ENCODE measurements around the gene ATP13A5.
A peak's percentile ranks its signal among the peaks of the same experiment; 100 is the strongest.

ATP13A5 gene

DNA sequence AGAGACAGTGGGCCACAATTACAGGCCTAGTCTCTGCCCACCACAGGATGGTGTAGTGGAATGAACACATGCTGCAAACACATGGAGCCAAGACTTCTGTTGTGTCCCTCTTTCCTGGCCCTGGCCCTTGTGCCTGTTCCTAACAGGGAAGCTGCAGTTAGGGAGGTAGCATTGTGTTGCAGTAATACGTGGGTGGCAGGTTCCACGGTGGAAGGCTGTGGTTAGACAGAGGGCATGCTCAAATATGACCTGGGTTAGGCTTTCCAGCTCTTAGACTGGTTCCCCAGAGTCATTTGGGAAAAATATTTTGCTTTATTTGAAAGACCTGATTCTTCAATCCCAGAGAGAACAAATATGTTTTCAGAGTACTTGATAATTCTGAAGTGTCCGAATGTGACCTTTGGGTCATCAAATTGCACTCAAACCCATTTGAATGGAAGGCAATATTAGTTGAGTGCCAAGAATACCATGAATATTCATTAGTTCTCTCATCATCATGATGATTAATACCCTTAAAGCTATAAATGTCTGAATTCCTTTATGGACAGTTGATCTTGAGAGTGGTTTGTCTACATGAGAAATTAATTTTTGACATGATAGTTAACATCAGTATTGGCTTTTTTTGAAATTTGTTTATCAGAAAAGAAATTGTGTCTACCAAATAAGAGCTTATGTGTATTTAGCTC, 109.1 kb downstream of the ATP13A5 start:
- no peak for DNase-seq

DNA sequence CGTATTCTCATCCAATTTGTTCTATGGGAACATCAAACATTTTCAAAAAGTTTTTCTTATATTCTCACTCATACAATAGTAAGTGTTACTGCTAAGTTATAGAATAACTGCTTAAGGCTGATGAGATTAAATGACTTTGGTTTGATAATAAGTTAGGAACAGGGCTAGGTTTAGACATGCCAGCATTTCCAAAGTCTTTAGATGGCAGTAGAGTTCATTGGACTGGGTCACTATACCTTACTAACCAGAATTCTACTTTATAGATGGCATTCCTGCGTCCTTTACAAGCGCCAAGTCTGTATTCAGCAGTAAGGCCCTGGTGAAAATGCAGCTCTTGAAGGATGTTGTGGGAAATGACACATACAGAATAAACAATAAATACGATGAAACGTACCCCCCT, 115.8 kb downstream of the ATP13A5 start:
- DNase-seq, result no peak

DNA sequence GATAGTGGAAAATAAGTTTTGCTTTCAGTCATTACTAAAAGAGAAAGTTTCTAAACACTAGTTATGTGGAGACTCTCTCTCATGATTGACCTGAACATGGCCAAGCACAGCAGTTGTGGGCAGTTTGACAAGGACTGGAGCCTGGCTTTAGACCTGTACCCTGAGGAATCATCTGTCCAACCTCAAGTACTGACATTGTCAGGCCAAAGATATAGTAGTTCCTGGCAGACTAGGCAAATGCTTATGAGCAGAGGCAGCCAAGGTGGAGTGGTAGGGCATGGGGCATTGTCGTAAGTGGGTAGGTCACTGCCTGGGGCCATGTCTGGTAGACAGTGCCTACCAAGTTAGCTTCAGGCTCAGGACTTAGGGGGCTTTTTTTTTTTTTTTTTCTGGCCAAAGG, 116.6 kb downstream of the ATP13A5 start:
- DNase-seq, result no peak

DNA sequence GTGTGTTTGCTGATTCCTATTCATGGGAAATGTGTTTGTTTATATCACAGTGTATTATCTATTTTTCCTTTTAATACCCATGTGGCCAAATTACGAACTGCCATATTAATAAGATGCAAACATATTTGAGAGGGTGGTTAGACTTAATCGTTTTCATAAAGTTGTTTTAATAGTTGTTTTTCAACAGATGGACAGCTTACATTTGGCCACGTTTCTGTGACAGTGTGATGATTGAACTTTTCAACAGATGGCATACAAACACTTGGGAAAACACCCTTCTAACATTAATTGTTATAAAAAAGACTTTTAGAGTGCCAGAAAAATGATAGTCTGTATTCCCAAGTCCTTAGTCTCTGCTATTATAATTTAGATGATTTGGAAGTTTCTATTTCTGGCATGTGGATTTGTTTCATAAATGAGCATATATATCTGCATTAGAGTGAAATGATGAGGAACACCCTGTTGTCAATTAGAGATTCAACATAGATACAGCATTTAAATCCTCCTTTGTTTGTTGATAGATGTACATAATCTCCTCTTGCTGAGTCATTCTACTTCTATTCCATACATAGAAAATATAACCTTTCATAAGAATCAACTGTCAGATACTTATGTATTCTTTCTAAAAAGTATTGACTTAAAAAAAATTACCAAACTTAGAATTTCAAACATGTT, 124.4 kb downstream of the ATP13A5 start:
- DNase-seq, result no peak

DNA sequence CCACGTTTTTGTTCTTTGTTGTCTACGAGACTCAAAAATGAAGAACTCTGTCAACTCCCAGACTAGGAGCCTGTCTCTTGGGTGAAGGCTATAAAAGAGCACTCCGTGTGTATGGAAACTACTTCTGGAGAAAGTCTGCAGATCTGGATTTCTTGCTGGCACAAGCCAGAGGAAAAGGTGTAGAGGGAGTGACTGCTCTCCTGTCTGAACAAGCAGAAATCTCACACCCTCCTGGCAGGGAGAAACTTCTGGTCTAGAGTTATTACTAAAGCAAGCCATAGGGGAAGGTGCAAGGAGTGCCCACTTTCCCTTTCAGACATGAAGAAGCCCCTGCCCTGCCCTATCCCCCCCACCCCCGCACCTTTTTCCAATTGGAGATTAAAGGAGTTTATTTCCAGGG, 128.1 kb downstream of the ATP13A5 start:
- no peak for DNase-seq

DNA sequence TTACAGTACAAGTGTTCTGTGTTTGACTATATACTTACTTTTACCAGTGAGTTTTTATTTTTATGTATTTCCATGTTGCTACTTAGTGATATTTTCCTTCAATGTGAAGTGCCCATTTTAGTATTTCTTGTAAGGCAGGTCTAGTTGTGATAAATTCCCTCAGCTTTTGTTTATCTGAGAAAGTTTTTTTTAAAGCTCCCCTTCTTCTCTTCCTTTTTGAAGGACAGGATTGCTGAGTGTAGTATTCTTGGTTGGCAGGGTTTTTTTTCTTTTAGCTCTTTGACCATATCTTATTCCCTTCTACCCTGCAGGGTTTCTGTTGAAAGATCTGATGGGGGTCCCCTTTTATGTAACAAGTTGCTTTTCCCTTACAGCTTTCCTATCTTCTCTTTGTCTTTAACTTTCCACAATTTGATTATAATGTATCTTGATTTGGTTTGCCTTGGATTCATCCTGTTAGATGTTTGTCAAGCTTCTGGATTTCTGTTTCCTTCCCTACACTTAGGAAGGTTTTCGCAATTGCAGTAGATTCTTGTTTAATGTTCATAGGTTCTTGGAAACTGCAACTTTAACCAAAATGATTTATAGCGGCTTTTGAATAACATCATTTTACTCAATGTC, 129.6 kb downstream of the ATP13A5 start:
- DNase-seq, result no peak

DNA sequence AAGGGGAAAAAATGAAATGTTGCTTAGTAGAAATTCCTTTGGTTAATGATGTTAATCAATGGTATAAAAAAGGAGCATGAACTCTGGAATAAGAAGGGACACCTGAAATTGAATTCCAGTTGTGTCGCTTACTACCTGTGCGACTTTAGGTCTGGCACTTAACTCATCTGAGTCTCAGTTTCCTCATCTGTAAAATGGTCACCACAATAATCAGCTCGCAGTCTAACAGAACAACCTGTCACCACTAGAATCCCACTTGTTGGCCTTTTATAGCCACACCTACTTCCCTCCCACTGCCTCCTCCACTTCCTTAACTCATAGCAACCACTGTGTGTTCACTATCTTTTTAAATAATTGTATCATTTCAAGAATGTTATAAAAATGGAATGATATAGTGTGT, 135.0 kb downstream of the ATP13A5 start:
- no peak for DNase-seq

DNA sequence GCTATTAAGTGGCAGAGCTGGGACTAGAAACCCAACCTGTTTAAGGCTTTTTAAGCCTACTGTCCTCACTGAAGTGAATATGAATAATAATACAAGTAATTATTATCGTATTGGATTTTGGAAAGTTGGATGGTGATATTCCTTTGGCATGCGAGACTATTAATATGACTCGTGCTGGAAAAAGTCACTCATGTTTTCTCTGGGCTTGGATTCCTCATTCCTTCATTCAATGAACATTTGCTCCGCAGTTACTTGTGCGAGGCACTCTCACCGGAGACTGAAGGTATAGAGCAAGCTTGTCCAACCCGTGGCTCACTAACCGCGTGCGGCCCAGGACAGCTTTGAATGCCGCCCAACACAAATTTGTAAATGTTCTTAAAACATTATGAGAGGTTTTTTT, 136.8 kb downstream of the ATP13A5 start:
- DNase-seq, result no peak

DNA sequence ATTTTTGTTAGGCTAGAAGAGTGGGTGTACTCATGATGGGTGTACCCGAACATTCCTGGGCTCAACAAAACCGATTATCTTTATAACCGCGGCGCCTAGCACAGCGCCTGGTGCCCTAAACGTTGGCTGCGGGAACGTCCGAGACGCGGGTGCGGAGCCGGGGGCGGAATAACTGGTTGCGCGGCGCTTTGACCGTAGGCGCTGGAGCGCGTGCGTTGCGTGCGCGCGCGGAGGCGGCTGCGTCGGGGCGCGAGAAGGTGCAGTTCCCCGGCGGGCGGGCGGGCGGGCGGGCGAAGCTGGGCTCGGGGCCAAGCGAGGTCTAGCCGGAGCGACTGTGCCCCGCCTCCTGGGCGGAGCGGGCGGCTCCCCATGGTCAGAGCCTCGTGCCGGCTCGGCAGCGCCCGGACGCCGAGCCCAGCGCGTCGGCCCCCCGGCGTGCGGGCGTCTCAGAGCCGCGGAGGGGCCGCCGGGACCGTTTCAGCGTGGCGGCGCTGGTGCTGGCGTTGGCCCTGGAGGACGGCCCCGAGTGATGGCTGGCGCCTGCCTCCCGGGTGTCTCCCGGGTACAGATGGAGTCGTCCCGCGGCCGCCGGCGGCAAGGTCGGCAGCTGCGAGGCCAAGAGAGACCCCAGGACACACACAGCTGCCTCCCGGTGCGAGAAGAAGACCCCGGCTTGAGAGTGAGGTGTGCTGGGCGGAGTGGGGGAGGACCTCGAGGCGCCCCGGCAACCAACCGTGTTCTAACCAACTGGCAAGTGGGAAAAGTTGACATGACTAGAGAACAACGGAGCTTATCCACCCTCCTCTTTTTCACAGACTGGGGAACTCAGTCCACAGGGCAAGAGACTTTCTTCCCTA, 137.5 kb downstream of the ATP13A5 start, which contains the start of gene PLAAT1:
PLAAT1 (plus strand) TSS at position 373 of the 857 bp plus-strand sequence. CDS start 14,429 bp downstream, outside the sequence.
- peak; percentile 88 for DNase-seq

DNA sequence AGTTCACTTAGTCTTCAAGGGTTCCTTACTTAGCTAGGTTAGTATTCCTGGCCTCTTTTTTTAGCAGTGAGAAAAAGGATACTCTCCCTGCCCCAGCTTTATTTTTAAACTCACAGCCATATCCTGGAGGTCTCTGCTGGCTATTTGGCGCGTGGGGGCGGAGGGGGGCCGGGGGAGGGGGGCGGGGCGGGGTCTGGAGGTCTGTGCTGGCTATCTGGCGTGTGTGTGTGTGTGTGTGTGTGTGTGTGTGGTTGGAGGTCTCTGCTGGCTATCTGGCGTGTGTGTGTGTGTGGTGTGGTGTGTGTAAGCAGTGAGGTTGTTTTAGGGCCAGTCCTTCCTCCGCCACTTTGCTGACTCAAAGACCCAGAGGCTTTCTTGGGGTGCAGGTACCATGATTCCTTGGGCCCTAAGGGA, 138.1 kb downstream of the ATP13A5 start:
- no peak for DNase-seq

DNA sequence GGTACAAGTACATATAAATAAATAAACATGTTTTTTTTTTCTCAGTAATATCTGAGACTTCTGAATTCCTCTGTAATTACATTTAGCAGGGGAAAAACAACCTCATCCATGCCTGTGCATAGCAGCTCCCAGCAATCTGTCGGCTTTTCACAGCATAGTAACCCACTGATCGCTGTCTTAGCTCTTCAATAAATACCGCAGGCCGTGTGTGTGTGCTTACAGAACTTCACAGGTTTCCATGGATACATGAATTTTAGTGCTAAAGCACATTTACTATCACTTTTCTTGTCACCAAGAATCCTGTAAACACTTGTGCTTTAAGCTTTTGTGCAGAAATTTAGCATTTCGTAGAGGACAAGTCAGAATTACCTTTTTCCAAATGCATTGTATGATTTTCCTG, 141.5 kb downstream of the ATP13A5 start:
- DNase-seq, result no peak

DNA sequence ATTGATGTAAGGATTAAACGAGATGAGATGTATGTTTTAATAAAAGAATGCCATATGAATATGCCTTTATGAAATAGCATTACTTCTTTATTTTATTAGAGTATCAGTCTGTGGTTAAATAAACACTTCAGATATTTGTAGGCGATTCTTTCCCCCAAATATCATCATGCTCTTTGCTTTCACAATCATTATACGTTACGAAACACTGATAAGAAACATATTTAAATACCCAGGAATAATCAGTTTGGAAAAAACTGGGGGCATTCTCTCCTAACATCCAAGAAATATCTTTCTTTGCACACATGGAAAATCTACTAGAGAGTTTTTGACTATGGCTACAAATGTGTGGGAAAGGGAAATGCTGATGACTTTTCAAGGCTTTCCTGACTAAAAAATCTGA, 142.0 kb downstream of the ATP13A5 start:
- DNase-seq, result no peak

DNA sequence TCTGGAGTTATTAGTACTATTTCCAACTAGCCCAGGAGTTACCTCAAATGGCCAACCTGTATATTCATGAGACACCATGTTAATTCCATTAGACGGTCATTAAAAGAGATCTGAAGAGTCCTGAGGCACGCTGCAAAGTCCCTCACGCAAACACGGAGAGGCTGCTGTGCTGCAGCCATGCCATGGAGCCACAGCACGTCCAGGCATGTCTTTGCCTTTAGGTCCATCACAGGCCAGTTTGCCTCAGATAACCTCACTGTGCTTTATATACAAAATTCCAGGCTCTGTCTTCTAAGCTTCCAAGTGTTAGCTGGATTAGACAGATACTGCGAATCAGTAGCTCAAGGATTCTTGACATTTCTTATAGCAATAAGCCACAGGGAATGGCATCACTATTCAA, 147.4 kb downstream of the ATP13A5 start:
- no peak for DNase-seq

DNA sequence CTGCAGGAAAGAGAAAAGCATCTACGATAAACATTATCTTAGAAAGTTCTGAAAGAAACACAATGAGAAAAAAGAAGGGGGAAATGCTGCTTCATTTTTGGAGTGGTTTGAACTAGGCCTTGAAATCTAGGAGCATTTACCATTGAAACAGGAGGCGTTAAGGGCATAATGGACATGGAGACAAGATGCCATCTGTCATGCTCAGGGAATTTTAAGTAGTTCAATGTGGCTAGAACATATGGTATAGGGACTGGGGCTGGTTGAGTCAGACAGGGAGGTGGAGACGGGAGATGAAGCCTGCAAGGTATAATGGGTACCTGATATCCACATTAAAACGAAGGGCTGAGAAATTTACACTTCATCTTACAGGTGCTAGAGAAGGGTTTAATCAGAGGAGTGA, 147.9 kb downstream of the ATP13A5 start:
- DNase-seq, result no peak

DNA sequence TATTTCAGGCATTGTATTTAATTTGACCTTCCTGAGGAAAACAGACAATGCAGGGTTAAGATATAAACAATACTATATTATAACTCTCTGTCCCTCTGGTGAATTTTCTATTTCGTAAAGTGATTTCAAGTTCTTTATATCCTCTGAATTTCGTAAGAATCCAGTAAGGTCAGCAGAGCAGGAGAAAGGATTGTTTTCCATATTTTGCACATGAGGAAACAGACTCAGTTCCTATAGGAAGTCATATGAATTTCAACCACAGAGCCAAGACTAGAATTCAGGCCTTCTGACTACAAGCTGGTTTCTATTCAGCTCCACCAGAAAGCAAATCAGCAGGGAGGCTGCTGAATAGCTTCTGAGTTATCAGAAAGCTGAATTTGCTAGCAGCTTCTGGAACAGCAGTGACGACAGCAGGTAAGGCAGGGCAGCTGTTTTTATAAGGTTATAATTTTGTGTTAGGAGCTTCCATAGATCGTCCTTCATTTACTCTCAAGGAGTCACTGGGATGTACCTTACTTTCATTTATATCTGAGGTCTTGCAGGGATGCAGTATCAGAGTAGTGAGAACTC, 148.6 kb downstream of the ATP13A5 start:
- DNase-seq, result no peak

DNA sequence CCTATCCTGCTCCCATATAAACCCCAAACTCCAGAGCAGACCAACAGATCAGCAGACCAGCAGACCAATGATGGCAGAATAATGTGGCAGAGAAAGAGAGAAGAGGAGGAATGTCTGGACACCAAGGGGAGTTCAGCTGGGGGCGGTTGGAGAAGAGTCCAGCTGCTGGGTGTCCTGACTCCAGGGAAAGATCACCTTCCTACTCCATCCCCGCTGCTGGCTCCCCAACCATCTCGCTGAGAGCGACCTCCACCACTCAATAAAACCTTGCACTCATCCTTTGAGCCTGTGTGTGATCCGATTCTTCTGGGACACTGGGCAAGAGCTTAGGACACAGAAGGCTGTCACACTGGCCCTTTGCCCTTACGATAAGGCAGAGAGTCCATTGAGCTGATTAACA, 150.3 kb downstream of the ATP13A5 start:
- no peak for DNase-seq

DNA sequence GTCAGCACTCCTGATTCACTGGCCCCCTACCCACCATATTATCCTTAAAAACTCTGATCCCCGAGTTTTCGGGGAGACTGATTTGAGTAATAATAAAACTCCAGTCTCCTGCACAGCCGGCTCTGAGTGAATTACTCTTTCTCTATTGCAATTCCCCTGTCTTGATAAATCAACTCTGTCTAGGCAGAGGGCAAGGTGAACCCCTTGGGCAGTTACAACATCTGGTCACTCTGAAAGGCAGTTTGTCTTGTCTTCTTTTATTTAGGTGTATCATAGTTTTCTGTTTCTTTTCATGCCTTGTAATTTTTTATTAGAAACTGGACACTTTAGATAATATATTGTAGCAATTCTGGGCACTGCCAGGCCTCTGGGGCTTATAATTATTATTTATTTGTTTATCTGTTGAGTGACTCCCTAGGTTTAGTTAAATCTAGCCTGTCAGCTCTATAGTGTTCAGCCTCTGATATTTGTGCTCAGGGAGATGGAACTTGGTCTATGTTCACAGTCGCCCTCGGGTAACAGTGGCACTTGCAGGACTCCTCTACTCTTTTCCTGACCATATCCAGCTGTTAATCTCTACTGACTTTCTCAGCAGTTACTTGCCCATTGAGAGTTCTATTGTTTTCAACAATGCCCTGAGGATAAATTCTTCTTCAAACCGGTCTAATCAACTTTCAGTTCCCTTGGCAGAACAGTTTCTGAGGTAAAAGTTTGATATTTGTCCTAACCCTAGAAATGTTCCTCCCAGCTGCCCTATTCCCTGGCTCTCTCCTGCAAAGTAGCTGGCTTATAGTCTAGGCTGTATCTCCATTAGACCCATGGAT, 153.0 kb downstream of the ATP13A5 start:
- no peak for DNase-seq

All from NCI-H2107 (cell line).